ENCODE data around the gene NFYC.
"Not testable (repeated sequence)": the region's sequence is repeated elsewhere in the genome, so short reads cannot be mapped to it uniquely, and the experiment has no call there.

The NFYC gene

DNA sequence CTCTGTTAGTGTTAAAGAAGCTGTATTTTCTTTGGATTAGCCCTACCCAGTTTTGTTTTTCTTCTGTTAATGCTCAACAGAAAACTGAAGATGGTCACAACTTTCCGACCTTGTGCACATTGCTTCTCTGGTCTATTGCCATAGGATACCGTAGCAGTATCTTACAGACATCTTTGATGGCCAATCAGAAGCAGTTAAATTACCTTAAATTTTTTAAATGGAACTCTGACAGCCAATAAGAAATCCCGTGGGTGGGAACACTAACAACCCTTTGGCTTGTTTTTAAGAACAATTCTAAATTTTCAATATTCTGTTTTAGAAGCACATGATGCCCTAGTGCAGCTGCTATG, 17.2 kb downstream of the NFYC start:
- peak; percentile 73 for DNase-seq

DNA sequence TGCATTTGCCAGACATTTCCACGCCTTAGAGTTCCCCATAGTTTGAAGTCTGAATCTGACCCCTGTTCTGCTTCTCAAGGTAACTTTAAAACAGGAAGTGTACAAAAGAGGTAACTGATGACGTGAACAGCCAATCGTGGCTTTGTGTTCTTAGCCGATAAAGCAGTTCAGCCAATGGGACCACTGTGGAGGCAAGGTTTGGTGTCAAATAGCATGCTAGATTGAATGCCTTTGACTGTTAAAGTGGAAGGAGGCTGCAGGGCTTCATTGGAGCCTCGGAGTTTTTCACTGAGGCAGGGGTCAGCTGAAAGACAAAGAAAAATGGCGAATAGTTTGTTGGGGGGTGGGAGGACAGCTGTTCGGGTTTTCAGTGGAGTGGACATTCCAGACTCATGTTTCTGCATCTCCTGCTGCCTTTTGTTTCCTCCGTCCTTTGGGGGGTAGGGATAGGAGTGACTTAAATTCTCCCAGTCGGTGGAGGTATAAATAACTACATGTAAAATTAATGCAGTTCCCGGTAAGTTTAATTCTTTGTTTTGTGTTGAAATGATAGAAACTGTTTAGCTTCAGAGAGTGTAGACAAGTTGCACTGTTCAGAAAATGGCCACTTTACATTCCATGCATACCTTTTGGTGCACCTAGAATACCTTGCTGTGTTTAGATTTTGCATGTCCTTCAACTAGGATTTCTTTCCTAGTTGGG, 17.7 kb downstream of the NFYC start:
- DNase-seq = peak; percentile 92

DNA sequence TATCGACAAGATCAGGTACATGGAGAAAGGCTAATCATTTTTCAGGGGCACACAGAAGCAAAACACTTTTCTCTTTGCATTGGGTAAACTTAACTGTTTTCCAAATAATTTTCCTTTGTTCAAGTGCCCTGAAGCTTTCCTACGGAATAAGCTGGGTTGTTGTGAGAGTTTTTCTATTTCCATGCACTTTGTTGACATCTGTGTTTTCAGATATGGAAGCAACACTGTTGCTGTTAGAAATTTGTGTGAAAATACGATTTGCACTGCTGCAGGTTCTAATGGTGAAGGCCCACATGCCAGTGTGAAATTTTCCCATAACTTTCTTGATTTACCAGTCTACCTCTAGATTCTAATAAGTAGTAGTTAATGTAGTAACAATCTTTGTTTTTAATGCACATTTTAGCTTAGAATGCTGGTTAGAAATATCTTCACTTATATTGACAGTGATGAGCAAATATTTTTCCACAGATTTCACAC, 18.3 kb downstream of the NFYC start:
- DNase-seq = no peak

DNA sequence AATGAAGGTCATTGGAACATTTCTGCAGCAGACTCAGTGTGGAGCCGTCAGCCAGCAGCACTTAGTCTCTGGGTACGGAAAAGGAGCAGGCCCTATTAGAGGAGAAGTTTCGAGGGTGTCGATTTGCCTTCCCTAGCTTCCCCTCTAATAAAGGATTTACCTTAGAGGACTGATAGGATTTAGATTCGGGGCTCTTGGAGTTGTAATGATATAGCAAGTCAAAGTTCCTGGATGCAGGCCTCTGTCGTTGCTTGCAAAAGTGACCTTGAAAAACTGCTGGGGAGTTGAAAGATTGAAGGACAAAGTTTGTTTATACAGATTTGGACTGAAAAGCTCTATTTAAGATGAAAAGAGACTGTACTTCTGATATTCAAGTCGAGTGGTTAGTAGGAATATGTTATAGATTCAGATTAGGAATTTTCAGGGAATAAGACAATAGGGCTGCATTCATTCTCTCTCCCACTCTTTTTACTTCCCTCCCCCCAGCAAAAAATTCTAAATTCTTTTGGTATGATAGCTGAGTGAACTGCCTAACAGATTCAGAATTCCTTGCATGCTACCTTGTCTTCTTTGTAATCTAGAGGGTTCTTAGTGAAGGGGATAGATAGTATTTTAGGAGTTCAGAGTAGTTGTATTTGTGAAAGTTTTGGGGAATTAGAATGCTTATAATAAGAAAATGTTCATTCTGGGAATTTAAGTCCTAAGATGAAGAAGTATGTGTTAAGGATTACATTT, 19.2 kb downstream of the NFYC start:
- no peak for DNase-seq

DNA sequence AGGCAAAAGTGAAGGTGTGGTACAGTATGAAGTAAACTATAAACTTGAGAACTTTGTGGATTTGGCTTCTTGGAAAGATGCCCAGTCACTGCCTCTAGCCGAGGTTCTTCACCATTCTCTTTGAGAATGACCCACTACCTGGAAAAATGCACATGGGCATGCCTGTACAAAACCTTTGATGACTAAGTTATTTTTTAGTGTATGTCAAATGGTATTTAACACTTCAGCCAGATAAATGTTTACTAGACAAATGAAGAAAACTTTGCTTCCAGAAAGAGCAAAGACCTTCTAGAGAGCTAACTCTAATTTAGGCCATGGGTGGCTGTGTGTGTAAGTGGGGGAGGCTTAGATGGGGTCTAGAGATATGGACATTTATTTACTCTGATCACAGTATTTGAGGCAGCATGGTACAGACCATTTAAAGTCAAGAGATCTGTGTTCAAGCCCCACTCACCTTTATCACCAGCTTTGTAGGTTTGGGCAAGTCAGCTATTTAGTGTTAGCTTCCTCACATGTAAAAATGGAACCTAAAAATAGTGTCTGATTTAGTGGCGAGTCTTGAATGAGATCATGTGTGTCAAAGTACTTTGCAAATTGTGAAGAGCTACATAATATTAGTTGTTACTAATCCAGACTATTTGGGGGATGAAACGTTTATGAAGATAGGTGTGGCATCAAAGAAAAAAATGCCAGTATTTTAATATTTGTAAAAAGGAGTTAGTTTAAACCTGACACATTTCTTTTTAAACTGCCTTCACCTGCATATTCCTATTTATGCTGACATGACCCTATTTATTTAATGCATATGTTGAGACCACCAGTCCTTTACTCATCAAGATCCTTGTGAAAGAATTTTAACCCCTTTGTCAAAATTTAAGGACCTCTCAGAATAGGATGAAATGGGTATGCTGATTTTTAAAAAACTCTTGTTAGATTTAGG, 20.2 kb downstream of the NFYC start:
- DNase-seq = peak; percentile 20

DNA sequence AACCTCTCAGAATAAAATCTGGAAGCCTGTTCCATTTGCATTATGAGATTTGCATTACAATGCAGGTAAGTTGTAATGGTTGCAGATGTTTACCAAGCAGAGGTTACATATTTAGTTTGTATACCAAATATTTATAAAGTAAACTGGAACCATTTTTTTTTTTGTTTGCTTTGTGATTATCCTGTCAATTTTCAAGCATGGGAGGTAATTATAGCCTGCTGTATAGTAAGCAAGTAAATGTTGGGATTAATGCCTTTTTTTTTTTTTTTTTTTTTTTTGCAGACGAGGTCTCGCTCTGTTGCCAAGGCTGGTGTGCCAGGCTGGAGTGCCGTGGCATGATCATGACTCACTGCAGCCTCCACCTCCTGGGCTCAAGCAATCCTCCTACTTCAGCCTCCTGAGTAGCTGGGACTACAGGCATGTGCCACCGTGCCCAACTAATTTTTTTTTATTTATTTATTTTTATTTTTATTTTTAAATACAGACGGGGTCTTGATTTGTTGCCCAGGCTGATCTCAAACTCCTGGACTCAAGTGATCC, 21.0 kb downstream of the NFYC start:
- DNase-seq = no peak

DNA sequence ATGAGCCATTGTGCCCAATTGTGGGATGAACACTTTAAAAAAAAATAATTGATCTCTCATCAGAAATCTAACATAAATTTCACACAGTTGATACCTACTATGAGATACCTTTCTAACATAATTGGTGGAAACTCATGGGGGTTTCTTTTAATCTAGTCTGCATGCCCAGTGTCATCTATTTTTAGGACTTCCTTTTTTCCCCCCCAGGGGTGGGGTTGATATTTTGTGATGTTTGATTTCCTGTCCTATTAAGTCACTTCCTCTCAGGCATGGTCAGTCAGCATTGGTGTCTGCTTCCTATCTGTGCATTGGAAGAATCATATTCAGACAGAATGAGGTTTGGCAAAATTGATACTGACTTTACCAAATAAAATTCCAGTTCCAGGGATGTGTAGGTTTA, 21.5 kb downstream of the NFYC start:
- peak; percentile 65 for DNase-seq

DNA sequence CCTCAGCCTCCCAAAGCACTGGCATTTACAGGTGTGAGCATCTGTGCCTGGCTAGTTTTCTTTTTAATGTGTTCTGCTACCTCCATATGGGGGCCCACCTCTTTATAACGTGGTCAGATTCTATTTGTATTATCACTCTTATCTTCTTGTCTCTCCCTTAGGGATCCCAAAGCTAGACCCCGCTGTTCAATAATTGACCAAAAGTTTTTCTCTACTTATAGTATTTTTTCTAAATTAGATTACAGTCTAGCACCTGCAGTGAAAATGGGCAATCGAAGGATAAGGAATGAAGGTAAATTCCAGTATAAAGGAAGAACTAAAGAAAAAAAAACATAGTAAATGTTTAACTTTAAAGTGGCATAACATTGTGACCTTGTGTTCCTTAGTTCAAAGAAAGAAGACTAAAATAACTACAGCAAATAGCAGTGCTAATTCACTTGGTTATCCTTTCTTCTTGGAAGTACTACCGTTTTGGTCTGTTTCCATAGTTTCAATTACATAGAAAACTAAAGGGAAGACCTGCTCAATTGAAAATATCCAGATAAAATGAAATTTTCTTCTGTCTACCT, 24.1 kb downstream of the NFYC start:
- DNase-seq = no peak

DNA sequence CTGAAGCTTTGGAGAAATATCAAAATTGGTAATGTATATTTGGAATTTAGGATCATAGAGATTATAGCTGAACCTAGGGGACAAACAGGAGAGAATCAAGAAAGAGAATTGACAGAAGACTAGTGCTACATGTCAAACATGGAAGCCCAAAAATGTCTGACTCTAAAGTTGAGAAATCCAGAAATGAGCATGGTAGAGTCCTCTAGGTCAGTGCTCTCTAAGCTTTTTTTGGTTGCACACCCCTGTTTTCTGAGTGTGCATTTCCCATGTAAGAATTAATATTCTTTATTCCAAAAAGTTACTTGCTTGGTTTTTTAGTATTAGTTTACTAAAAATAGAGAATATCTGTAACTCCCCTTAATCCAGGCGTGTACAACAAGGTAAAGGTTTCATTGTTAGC, 25.6 kb downstream of the NFYC start:
- no peak for DNase-seq

DNA sequence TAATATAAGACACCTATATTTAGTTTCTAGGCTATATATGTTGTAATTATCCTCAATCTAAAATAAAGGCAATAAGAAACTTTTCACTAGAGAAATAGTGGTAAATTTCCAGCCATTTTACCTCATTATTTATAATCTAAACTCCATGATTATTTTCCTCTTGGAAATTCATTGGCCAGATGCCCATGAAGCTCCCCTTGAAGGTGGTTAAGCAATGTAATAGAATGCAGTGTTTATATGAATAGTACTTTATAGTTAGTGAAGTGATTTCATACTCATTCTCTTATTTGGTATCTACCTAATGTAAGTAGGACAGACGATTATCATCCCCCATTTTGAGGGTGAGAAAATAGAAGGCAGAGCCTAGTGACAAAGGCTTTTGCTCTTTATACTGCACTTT, 26.5 kb downstream of the NFYC start:
- no peak for DNase-seq

DNA sequence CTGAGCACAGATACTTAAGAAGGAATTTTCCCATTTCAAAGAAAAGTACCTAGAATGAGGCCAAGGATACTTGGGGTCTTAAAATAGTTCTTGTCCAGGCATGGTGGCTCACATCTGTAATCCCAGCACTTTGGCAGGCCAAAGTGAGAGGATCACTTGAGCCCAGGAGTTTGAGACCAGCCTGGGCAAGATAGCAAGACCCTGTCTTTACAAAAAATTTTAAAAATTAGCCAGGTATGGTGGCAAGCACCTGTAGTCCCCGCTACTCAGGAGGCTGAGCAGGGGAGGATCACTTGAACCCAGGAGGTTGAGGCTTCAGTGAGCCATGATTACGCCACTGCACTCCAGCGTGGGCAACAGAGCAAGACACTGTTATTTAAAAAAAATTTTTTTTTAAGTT, 29.0 kb downstream of the NFYC start:
- DNase-seq = no peak

DNA sequence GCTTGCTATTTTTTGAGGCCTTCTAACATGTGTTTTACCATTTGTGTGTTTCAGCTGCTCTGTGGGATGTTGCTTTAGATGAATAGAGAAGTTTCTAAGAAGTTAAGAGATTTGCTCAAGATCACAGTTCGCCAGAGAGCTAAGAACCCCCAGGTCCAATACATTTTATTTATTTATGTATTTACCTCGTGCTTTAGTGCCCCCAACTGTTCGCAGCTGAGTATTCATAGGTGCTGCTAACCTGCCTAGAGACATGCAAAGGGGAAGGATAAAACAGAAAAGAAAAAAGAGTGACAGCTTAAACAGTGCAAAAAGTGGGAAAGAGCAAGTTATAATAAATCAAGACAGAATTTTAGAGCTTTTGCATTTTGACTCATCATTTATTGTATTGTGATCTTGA, 31.1 kb downstream of the NFYC start:
- DNase-seq = no peak

DNA sequence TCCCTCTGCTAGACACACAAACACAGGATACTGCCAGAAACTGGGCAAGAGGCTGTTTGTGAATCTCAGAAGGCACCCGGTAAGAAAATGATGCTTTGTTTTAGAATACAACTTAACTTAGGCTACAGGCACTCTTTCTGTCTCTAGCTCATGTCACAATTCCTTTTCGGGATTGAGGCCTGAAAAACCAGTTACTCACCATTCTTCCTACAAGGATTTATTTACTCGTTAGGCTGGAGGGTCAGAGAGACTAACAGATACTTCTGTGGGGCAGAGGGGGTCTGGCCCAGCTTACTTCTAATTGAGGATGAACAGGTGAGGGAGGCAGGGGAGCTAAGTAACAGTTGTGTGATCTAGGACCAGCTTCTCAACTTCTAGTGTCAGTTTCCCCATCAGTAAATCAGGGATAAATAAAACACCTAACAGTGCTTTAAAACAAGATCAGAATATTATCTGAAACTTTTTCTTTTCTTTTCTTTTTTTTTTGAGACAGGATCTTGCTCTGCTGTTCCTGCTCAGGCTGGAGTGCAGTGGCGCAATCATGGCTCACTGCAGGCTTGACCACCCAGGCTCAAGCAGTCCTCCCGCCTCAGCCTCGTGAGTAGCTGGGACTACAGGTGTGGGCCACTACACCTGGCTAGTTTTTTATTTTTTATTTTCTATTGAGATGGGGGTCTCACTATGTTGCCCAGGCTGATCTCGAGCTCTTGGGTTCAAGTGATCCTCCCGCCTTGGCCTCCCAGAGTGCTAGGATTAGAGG, 31.9 kb downstream of the NFYC start:
- DNase-seq = no peak

DNA sequence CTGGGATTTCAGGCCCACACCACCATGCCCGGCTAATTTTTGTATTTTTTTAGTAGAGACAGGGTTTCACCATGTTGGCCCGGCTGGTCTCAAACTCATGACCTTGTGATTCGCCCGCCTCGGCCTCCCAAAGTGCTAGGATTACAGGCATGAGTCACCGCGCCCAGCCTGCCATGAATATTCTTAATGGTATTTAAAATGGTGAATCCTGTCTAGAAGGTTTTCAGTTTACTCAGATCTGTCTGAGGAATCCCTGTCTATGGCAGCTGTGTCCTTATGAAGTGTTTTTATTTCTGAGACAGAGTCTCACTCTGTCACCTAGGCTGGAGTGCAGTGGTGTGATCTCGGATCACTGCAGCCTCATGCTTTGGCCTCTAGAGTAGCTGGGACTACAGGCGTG, 36.2 kb downstream of the NFYC start:
- not testable (repeated sequence) for DNase-seq

DNA sequence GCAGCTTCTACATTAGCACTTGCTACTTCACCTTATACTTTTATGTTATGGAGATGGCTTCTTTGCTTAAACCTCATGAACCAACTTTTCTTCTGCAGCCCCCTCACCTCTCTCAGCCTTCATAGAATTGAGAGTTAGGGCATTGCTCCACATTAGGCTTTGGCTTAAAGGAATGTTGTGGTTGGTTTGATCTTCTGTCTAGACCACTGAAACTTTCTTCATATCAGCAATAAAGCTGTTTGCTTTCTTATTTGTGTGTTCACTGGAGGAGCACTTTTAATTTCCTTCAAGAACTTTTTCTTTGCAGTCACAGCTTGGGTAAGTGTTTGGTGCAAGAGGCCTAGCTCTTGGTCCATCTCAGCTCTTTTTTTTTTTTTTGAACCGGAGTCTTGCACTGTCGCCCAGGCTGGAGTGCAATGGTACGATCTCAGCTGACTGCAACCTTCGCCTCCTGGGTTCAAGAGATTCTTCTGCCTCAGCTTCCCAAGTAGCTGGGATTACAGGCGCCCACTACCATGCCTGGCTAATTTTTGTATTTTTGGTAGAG, 37.9 kb downstream of the NFYC start:
- DNase-seq = not testable (repeated sequence)

DNA sequence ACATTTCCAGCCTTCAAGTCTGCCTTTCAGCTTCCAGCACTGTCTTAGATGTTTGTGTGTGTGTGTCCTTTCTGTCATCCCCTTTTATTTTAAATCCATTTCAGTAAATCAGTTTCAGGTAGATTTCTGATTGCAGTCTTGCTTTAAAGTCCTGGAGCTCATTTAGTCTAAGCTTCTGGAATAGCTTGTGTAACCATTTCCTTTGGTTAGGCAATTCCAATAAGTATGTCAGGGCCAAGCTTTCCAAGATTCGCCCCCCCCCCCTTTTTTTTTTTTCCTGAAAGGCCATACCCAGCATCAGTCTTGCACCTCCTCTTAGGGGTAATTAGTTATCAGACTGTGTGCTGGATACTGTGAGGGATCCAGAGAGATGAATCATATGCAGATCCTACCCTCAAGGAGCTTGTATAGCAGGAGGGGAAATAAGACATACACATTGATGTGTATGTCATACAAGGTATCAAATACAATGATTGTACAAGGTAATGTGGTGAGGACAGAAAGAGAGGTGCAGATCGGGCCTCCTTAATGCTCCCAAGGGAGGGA, 41.3 kb downstream of the NFYC start:
- no peak for DNase-seq

DNA sequence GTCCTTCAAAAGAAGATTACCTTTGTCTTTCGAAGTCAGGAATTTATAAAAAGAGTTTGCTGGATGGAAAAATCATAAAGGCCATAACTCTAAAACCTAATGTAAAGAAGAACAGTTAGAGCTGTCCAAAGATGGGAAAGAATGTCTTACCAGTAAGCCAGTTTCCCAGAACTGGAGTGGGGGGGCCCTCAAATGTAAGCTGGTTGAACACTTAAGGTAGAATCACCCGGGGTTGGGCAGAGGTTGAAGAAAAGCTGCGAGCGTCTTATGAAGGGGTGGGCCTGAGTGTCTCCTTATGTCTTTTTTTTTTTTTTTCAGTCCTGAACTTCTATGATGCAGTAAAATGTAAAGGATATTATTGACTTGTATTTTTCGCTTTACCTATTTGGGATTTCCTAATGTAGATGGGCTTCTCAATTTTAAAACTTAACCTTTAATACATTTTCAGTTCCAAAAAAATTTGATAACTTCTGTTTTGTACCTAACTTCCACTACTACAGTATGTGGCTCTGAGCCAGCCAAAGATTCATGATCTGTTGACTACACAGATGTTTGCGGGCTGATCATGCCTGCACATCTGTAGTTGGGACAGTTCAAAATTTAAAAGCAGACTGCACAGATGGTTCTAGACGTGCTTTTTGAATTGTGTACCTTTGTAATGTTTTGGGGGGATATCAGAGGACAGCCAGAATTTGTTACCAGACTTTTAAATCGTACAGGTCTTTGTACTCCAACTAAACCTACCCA, 43.6 kb downstream of the NFYC start:
- no peak for DNase-seq

DNA sequence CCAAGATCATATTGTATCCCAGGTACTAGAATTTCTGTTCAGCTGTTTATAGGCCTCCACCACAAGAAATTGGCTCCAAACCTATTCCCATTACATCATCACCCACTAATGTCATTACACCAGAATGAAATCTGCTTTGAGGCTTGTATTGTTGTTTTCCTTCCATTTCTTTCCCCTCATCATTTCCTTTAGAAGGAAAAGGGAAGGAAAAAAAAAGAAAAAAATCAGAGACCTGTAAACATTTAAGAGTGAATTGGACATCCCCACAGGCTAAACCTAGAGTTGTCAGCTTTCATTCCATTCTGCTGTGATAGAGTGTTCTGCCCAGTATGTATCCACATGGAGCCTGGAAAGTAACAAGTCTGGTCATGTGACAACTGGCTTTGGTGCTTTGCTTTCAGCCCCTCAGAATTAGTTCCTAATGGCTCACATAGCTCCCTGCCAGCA, 44.6 kb downstream of the NFYC start:
- DNase-seq = no peak

DNA sequence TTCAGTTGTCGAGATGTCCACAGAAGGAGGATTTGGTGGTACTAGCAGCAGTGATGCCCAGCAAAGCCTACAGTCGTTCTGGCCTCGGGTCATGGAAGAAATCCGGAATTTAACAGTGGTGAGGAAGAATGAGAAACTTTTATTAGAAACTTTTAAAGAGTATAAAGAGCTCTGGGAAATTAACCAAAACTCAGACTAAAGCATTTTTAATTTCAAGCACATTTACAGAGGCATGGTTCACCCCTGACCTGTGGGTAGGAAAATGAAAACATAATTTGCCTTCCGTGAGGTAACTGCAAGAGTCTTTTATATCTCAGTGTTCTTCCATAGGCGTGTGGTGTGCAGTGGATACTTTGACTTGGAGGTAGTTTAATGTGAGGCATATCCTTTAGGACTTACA, 47.3 kb downstream of the NFYC start:
- no peak for DNase-seq

DNA sequence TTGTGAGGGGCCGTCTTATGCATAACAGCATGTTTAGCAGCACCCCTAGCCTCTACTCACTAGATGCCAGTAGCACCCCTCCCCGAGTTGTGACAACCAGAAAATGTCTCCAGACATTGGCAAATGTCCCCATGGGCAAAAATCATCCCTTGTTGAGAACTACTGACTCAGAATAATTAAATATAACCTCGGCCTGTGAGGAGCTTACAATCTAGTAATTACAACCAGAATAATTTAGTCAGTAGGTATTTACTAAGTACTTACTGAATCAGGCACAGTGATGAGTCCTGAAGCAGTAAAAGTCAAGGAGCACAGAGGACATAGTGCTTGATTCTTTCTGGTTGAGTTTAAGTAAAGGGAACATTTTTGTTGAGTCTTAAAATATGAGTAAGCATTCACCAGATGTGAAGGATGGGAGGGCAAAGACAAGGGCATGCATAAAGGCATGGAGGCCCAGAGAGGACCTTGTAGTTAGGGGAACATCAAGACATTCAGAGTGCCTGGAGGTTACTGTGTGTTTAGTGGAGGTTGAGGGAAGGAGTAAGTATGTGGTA, 48.0 kb downstream of the NFYC start:
- DNase-seq = no peak

All from CD4-positive, alpha-beta T cell treated with Interleukin-4 for 4 hours (primary cell).